GM04503 (cell line): Measurements from ENCODE around the gene ATL1.
"Not testable (repeated sequence)": the region's sequence is repeated elsewhere in the genome, so short reads cannot be mapped to it uniquely, and the experiment has no call there.

Source experiments
- DNase-seq: peaks from one replicate; pipeline ENCODE4 v3.0.0-alpha.2; 2012; ENCODE audit warnings: low read depth

ATL1 gene

DNA sequence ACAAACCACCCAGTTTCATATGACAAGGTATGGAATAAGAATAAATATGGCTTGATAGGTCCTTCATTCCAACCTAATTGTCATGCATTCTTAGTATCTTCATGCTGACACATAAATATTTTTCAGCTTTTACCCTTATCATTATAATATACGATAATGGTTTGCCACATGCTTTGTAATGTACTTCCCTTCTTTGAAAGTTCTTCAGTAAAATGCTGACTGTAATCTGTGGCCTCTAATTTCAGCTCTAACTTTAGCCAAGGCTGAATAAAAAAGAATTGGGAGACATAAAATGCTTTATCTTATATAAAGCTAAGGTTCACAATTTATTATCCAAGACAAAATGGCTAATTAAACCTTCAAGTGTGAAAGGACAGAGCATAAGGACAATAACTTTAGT, 24.9 kb upstream of the ATL1 start:
- no peak for DNase-seq

GRCh38 chr14:50538034-50538433, 21.9 kb upstream of the ATL1 start:
- not testable (repeated sequence) for DNase-seq

DNA sequence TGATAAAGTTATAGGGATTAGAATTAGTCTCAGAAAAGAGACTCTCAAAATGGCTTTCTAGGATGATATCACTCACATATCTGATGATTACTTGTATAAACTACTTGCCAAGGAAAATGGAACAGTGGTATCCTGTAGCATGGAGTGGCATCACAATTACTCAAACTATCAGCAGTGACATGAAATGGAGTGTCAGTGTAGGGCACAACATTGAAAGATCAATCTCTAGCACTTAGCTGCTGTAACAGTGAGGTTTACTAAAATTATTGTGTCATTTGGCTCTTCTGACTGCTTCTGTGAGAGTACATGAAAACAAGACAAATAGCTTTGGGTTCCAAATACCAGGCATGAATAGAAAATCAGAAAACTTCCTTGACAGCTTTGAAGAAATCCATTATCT, 20.9 kb upstream of the ATL1 start:
- DNase-seq: no peak

DNA sequence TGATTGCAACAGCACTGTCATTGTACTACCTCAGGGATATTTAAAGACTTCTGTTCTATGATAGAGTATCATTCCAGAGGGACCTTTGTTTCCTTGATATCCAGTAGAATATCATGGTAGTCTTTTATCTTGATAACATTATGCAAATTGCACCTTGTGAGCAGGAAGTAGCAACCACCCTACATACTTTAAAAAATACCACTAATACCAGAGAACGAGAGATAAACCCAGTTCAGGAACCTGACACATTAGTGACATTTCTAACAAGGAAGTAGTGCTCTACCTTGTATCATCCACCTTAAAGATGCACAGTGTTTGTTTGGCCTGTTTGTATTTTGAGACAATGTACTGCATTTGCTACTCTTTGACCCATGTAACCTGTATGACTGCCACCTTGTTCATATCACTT, 18.8 kb upstream of the ATL1 start:
- no peak for DNase-seq

DNA sequence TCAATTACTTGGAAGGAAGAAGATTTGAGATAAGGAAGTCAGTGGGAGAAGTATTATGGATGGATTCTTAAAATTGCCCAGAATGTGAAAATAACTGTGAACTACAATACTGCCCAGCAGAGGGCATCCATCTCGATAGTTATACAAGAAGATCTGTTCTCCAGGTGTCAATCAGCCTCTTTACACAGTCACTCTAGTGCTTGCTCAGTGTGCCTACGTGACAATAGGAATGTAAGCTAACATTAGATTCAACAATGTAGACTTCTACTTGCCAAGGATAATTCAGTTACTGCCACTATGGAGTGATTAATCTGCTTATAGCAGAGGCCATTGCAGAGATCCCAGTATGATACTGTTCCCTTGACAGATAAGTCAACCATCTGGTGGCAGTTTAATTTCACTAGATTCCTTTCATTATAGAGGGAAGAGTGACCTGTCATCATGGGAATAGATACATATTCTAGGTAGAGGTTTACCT, 17.0 kb upstream of the ATL1 start:
- no peak for DNase-seq

- no peak for DNase-seq
These were observed 15.0 kb upstream of the ATL1 start for GRCh38 chr14:50544911-50545310.

- no peak for DNase-seq
These were observed 14.3 kb upstream of the ATL1 start for GRCh38 chr14:50545618-50546017.

- DNase-seq: no peak
These were observed 9.7 kb upstream of the ATL1 start for GRCh38 chr14:50550294-50550693.

DNA sequence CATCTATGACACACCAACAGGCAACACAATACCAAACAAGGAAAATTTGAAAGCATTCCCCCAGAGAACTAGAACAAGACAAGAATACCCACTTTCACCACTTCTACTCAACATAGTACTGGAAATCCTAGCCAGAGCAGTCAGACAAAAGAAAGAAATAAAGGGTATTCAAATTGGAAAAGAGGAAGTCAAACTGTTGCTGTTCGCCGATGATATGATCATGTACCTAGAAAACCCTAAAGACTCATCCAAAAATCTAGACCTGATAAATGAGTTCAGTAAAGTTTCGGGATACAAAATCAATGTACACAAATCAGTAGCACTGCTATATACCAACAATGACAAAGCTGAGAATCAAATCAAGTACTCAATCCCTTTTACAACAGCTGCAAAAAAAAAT, 8.1 kb upstream of the ATL1 start:
- DNase-seq: no peak

GRCh38 chr14:50552796-50553195, 7.1 kb upstream of the ATL1 start:
- DNase-seq: not testable (repeated sequence)

- DNase-seq: peak; percentile 9
These were observed 963 bp downstream of the ATL1 start for GRCh38 chr14:50560931-50561285.

DNA sequence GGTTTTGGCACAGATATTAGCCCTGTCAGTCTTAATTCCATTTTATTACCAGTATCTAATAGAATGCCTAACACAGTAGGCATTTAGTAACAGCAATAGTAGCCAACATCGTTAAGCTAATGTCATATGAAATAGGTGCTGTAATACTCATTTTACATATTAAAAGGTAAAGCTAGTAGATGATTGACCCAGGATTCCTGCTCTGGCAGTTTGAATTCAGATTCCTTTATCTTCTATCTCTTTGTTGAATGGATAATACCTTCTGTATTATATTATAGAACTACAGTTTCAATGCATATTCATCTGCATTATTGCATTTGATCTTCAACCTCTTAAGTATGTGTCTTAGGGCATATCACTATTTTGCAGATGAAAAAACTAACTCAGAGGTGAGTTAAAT, 2.9 kb downstream of the ATL1 start:
- DNase-seq: no peak

DNA sequence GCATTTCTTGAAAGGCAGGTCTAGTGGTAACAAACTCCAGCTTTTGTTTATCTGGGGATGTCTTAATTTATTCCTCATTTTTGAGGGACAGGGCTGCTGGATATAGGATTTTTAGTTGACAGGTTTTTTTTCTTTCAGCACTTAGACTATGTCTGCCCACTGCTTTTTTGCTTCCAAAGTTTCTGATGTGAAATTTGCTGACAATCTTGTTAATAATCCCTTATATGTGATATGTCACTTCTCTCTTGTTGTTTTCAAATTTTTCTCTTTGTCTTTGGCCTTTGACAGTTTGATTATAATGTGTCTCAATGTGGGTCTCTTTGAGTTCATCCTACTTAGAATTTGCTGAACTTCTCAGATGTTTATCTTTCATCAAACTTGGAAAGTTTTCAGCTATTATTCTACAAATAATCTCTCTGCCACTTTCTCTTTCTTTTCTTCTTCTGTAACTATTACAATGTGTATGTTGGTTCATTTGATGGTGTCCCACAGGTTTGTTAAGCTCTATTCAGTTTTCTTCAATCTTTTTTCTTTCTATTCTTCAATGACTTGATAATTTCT, 9.8 kb downstream of the ATL1 start:
- DNase-seq: no peak

- no peak for DNase-seq
These were observed 13.9 kb downstream of the ATL1 start for GRCh38 chr14:50573862-50574261.

DNA sequence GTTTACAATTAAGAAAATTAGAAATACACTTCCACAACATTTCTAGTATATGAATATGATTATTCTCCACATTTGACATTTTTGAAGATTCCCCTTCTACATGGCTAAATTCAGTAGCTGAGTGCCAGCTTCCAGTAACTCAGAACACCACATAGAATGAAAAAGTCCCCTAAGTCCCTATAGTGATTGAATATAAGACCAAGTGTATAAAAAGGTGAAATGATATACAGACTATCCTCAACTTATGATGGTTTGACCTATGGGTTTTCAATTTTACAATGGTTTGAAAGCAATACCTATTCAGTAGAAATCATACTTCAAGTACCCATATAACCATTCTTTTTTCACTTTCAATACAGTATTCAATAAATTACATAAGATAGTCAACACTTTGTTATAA, 15.8 kb downstream of the ATL1 start:
- DNase-seq: no peak

GRCh38 chr14:50577982-50578381, 18.0 kb downstream of the ATL1 start:
- no peak for DNase-seq

- DNase-seq: no peak
These were observed 18.5 kb downstream of the ATL1 start for GRCh38 chr14:50578433-50578832.

GRCh38 chr14:50590464-50590863, 30.5 kb downstream of the ATL1 start:
- no peak for DNase-seq

DNA sequence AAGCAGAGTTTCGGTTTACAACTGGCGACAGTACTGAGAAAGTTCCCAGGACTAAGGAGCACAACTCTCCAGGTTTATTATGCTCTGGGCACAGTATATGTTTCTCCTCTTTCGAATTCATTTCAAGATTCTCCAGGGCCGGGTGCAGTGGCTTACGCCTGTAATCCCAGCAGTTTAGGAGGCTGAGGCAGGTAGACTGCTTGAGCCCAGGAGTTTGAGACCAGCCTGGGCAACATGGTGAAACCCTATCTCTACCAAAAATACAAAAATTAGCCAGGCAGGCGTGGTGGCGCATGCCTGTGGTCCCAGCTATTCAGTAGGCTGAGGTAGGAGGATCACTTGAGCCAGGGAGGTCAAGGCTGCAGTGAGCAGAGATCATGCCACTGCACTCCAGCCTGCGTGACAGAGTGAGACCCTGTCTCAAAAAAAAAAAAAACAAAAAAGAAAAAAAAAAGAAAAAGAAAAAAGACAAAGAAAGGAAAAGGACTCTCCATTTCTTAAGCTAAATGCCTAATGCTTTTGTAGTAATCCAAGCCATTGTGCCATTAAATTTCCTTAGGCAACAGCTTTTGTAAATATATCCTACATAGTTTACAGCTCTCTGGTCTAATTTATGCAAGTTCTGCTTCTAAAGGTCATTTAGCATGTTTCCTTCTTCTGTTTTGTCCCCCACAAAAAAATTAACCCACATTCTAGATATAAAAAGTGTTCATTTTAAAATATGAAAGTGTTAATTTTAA, 34.8 kb downstream of the ATL1 start:
- no peak for DNase-seq

DNA sequence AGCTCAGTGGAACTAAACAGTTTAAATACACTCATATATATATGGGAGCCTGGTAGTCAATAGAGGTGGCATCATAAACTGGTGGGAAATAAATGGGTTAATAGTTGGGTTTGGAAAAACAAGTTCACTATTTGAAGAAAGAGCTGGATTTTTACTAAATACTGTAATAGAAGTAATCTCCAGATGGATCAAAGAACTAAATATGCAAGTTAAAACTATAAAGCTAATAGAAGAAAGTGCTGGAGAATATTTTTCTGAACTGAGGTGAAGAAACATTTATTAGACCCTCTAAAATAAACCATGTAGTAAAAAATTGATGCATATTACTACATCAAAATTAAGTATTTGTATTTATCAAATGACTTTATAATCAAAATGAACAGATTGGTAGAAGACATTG, 38.8 kb downstream of the ATL1 start:
- DNase-seq: no peak

- DNase-seq: no peak
These were observed 39.9 kb downstream of the ATL1 start for GRCh38 chr14:50599700-50600444.

- DNase-seq: no peak
These were observed 40.9 kb downstream of the ATL1 start for GRCh38 chr14:50600849-50601248.

DNA sequence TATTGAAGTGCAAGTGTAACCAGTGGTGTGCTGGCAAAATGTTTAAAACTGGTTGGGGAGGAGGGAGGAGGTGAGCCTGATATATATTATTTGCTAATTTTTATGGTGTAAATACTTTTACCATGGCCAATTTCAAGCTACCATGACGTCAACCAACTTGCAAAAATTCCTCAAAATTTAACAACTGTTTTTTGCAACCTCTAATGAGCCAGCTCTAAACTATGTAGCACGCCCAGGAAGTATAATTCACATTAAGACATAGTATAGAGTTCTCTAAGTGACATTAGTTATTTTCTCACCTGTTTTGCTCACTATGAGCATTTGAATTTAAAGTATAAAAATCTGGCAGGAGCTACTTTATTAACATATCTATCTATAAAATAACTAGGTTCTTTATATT, 41.4 kb downstream of the ATL1 start:
- DNase-seq: no peak
